NCI-H2107 (cell line): ENCODE measurements around the gene ABCA5.
"Not testable (repeated sequence)": the region's sequence is repeated elsewhere in the genome, so short reads cannot be mapped to it uniquely, and the experiment has no call there.

Experiments used
- DNase-seq: peaks from one replicate; lab custom pipeline; 2025; lab: John Stamatoyannopoulos, UW

ABCA5 gene

GRCh38 chr17:69207151-69207550, 119.8 kb downstream of the ABCA5 start:
- no peak for DNase-seq

- DNase-seq, result no peak
These were observed 128.7 kb downstream of the ABCA5 start for GRCh38 chr17:69198238-69198637.

- DNase-seq, result not testable (repeated sequence)
These were observed 130.8 kb downstream of the ABCA5 start for GRCh38 chr17:69196105-69196653.
